NCI-H510A treated with DMSO at 0.1 percent for 48 hours (cell line): ENCODE data around the gene ALG6.
A peak's percentile ranks its signal among the peaks of the same experiment; 100 is the strongest.

Source experiments
- DNase-seq: peaks from one replicate; lab custom pipeline; 2025; lab: John Stamatoyannopoulos, UW

ALG6 gene

GRCh38 chr1:63367215-63368103 is at the start of gene ALG6:
Gene ALG6 (plus strand): TSS chr1:63367627. CDS start chr1:63370978, 3,351 bp downstream.
- peak; percentile 94 for DNase-seq

GRCh38 chr1:63317817-63318152 is 49.6 kb upstream of the ALG6 start:
- no peak for DNase-seq

- no peak for DNase-seq
These were observed 49.0 kb upstream of the ALG6 start for GRCh38 chr1:63318201-63318979.

- no peak for DNase-seq
These were observed 48.1 kb upstream of the ALG6 start for GRCh38 chr1:63319046-63320021.

GRCh38 chr1:63320022-63320721 is 47.3 kb upstream of the ALG6 start:
- no peak for DNase-seq

GRCh38 chr1:63321066-63321784 is 46.2 kb upstream of the ALG6 start:
- DNase-seq, result no peak

- no peak for DNase-seq
These were observed 45.7 kb upstream of the ALG6 start for GRCh38 chr1:63321785-63322113.

GRCh38 chr1:63322114-63322943 is 45.1 kb upstream of the ALG6 start, which contains the start of gene FOXD3:
Gene FOXD3 (plus strand): TSS chr1:63322567. CDS start chr1:63323059, 492 bp downstream.
- peak; percentile 54 for DNase-seq

GRCh38 chr1:63322944-63323864 is 44.2 kb upstream of the ALG6 start:
- DNase-seq, result peak; percentile 63

GRCh38 chr1:63323865-63324778 is 43.3 kb upstream of the ALG6 start:
- DNase-seq, result no peak

- no peak for DNase-seq
These were observed 42.7 kb upstream of the ALG6 start for GRCh38 chr1:63324779-63325119.

GRCh38 chr1:63325279-63325985 is 42.0 kb upstream of the ALG6 start:
- DNase-seq, result peak; percentile 48

- no peak for DNase-seq
These were observed 41.3 kb upstream of the ALG6 start for GRCh38 chr1:63326106-63326472.

- peak; percentile 43 for DNase-seq
These were observed 40.7 kb upstream of the ALG6 start for GRCh38 chr1:63326473-63327380.

GRCh38 chr1:63327417-63328054 is 39.9 kb upstream of the ALG6 start:
- DNase-seq, result peak; percentile 86

- DNase-seq, result no peak
These were observed 39.3 kb upstream of the ALG6 start for GRCh38 chr1:63328122-63328521.
